Adipose tissue (tissue), 3 donors: ENCODE measurements around the gene DIRAS2. TPM values are rescaled to one million over a fixed set of nuclear protein-coding genes. Genes with fewer than 3 reads are reported as not detected.

ENCODE experiments used
- H3K27ac ChIP-seq: one replicate; pipeline ENCODE4 v1.5.1; 2013; ENCODE audit warnings: low read depth, low read length
- WGBS, 3 donors: extraction: QIAGEN DNeasy Blood & Tissue Kit; methylation state at CpG; one replicate each; pipeline ENCODE4 v1.1.7; 2013; 5-methylcytosine and 5-hydroxymethylcytosine counted together
- polyA plus RNA-seq, 3 donors: library from polyadenylated mRNA; stranded (reverse); fragments of 200-250 nt; gene quantifications; one replicate each; pipeline ENCODE4 v1.2.3, GENCODE V29; 2013
- donor health status: healthy with polysubstance abuse.
- donor health status: Bipolar disorder and iron deficiency.
- donor health status: healthy.

DIRAS2 gene
- polyA plus RNA-seq, 3 donors: 0.01 to 0.30 TPM; not detected in 1

GRCh38 chr9:90629991-90630390 lies 12.6 kb downstream of the DIRAS2 start:
- WGBS, 3 donors: 63 to 76% (median 71%) methylated on average over 3 of the region's 3 CpGs
- no peak overlapping the region for H3K27ac ChIP-seq

- no peak overlapping the region for H3K27ac ChIP-seq
- WGBS, 3 donors: 83 to 94% (median 90%) methylated on average over 6 of the region's 6 CpGs
Measured at GRCh38 chr9:90629354-90629753, 13.3 kb downstream of the DIRAS2 start.

GRCh38 chr9:90616806-90617205 lies 25.8 kb downstream of the DIRAS2 start:
- 76 to 83% (median 81%) methylated on average over 3 of the region's 3 CpGs for WGBS, 3 donors

GRCh38 chr9:90613502-90613901 lies 29.1 kb downstream of the DIRAS2 start:
- WGBS, 3 donors: 91 to 94% (median 92%) methylated on average over 18 of the region's 18 CpGs

More at GRCh38 chr9:90616806-90617205, 25.8 kb downstream of the DIRAS2 start:
- H3K27ac ChIP-seq: no peak overlapping the region

GRCh38 chr9:90612957-90613356 lies 29.7 kb downstream of the DIRAS2 start:
- 87 to 95% (median 94%) methylated on average over 14 of the region's 14 CpGs for WGBS, 3 donors
- H3K27ac ChIP-seq: no peak overlapping the region

More at GRCh38 chr9:90613502-90613901, 29.1 kb downstream of the DIRAS2 start:
- no peak overlapping the region for H3K27ac ChIP-seq

GRCh38 chr9:90611568-90611967 lies 31.1 kb downstream of the DIRAS2 start:
- H3K27ac ChIP-seq: no peak overlapping the region
- 27 to 51% (median 40%) methylated on average over 3 of the region's 3 CpGs for WGBS, 3 donors

- H3K27ac ChIP-seq: no peak overlapping the region
- WGBS, 3 donors: 83 to 87% (median 87%) methylated on average over 7 of the region's 7 CpGs
Measured at GRCh38 chr9:90611121-90611520, 31.5 kb downstream of the DIRAS2 start.

GRCh38 chr9:90607701-90608516 lies 34.7 kb downstream of the DIRAS2 start:
- H3K27ac ChIP-seq: no peak overlapping the region
- WGBS, 3 donors: 39 to 61% (median 57%) methylated on average over 10 of the region's 10 CpGs

- WGBS, 3 donors: 56 to 65% (median 56%) methylated on average over 1 of the region's 1 CpG
- H3K27ac ChIP-seq: no peak overlapping the region
Measured at GRCh38 chr9:90600029-90600428, 42.6 kb downstream of the DIRAS2 start.

- no peak overlapping the region for H3K27ac ChIP-seq
- WGBS, 3 donors: 85 to 92% (median 92%) methylated on average over 5 of the region's 5 CpGs
Measured at GRCh38 chr9:90598191-90598590, 44.4 kb downstream of the DIRAS2 start.

- WGBS, 3 donors: 58 to 66% (median 61%) methylated on average over 2 of the region's 2 CpGs
- H3K27ac ChIP-seq: no peak overlapping the region
Measured at GRCh38 chr9:90593646-90594045, 49.0 kb downstream of the DIRAS2 start.

- no peak overlapping the region for H3K27ac ChIP-seq
- WGBS, 3 donors: 78 to 84% (median 79%) methylated on average over 2 of the region's 2 CpGs
Measured at GRCh38 chr9:90580576-90580975, 62.0 kb downstream of the DIRAS2 start.

- H3K27ac ChIP-seq: no peak overlapping the region
- 79 to 82% (median 79%) methylated on average over 2 of the region's 2 CpGs for WGBS, 3 donors
Measured at GRCh38 chr9:90579181-90579580, 63.4 kb downstream of the DIRAS2 start.

GRCh38 chr9:90578126-90578815 lies 64.4 kb downstream of the DIRAS2 start:
- 45 to 56% (median 52%) methylated on average over 3 of the region's 3 CpGs for WGBS, 3 donors
- H3K27ac ChIP-seq: no peak overlapping the region

GRCh38 chr9:90569511-90569910 lies 73.1 kb downstream of the DIRAS2 start:
- no peak overlapping the region for H3K27ac ChIP-seq
- 16 to 63% (median 29%) methylated on average over 1 of the region's 1 CpG for WGBS, 3 donors

- no peak overlapping the region for H3K27ac ChIP-seq
- 57 to 70% (median 66%) methylated on average over 3 of the region's 3 CpGs for WGBS, 3 donors
Measured at GRCh38 chr9:90568667-90569066, 74.0 kb downstream of the DIRAS2 start.

GRCh38 chr9:90562229-90562628 lies 80.4 kb downstream of the DIRAS2 start:
- no peak overlapping the region for H3K27ac ChIP-seq
- WGBS, 3 donors: 72 to 92% (median 86%) methylated on average over 4 of the region's 4 CpGs
